Measurements from ENCODE around the gene ALDH1L1.

ALDH1L1 gene

GRCh38 chr3:126184465-126185000, 4.1 kb upstream of the ALDH1L1 start:
- H3K4me3 ChIP-seq (ENCODE audit: low read length): no peak overlapping the region
- no peak for TF ChIP-seq CTCF (conservative IDR thresholded peaks at IDR 0.05; ENCODE audit: low read depth, low read length)
- no peak for DNase-seq (ENCODE audit: low read depth)

- no peak for DNase-seq (ENCODE audit: low read depth)
- TF ChIP-seq CTCF (conservative IDR thresholded peaks at IDR 0.05; ENCODE audit: low read depth, low read length): no peak
- H3K4me3 ChIP-seq (ENCODE audit: low read length): no peak overlapping the region
Observed at GRCh38 chr3:126181398-126181725, 976 bp upstream of the ALDH1L1 start.

GRCh38 chr3:126179825-126180476, 435 bp downstream of the ALDH1L1 start:
- DNase-seq (ENCODE audit: low read depth): no peak
- H3K4me3 ChIP-seq (ENCODE audit: low read length): peak overlapping the region; percentile 60
- no peak for TF ChIP-seq CTCF (conservative IDR thresholded peaks at IDR 0.05; ENCODE audit: low read depth, low read length)

GRCh38 chr3:126170073-126170777, 10.2 kb downstream of the ALDH1L1 start:
- no peak for DNase-seq (ENCODE audit: low read depth)
- H3K4me3 ChIP-seq (ENCODE audit: low read length): no peak overlapping the region
- TF ChIP-seq CTCF (conservative IDR thresholded peaks at IDR 0.05; ENCODE audit: low read depth, low read length): no peak

DNA sequence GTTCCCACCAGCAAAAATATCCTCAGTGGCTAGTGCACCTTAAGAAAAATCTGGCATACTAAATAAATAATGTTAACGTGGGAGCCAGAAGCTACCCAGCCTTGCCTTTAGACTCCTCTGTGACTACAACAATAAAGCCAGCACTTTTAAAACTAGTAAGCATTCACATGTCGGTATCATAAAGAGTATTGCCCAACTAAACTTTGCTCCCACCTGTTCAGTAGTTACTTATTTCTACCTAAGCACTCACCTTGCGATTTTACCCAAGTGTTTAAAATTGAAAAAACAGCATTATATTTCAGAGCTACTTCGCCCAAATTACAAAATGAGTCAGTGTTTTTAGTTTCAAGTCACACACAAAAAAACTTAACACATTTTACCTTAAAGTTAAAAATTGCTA, 12.8 kb downstream of the ALDH1L1 start:
- no peak overlapping the region for H3K4me3 ChIP-seq (ENCODE audit: low read length)
- DNase-seq (ENCODE audit: low read depth): no peak
- no peak for TF ChIP-seq CTCF (conservative IDR thresholded peaks at IDR 0.05; ENCODE audit: low read depth, low read length)

- DNase-seq (ENCODE audit: low read depth): no peak
- H3K4me3 ChIP-seq (ENCODE audit: low read length): no peak overlapping the region
- no peak for TF ChIP-seq CTCF (conservative IDR thresholded peaks at IDR 0.05; ENCODE audit: low read depth, low read length)
Observed at GRCh38 chr3:126166009-126166408, 14.4 kb downstream of the ALDH1L1 start.

DNA sequence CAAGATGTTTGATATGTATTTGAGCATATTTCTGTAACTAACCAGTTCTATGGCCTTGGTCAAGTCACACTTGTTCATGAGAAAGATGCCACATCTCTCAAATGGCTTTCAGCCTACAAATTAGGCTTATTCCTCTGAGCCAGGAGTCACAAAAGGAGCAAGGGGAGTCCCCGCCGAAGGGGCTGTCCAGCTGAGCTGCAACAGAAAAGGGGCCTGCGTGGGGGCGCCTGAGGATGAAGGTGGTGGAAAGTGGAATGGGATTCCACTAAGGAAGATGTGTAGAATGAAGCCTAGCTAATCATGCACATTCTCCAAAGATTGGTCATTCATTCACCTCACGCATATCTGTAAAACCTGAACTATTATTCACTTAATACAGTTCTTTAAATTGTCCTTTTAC, 19.1 kb downstream of the ALDH1L1 start:
- no peak for DNase-seq (ENCODE audit: low read depth)
- H3K4me3 ChIP-seq (ENCODE audit: low read length): no peak overlapping the region
- no peak for TF ChIP-seq CTCF (conservative IDR thresholded peaks at IDR 0.05; ENCODE audit: low read depth, low read length)

All from retinal pigment epithelial cell (primary cell).